ENCODE data around the gene FBF1.

- TF ChIP-seq RFX5 (IDR thresholded peaks at IDR 0.05; ENCODE audit: low read depth, low read length) = no peak
- TF ChIP-seq NR2C1 (IDR thresholded peaks at IDR 0.05) = no peak
- TF ChIP-seq NR2C1 (tag; IDR thresholded peaks at IDR 0.05) = no peak
- no peak for TF ChIP-seq SAFB2 (IDR thresholded peaks at IDR 0.05; ENCODE audit: borderline replicate concordance, low read depth, low read length, severe bottlenecking)
- TF ChIP-seq CTCF (IDR thresholded peaks at IDR 0.05 in 2 of 3, conservative IDR thresholded peaks at IDR 0.05 in 1 of 3; ENCODE audit: insufficient read depth in 2 of 3, low read depth in 1 of 3, low read length in 3 of 3) = no peak
- no peak for TF ChIP-seq FOXJ3 (CRISPR knock-in tag; IDR thresholded peaks at IDR 0.05)
- no peak for TF ChIP-seq ARID3B (CRISPR knock-in tag; IDR thresholded peaks at IDR 0.05; ENCODE audit: borderline replicate concordance)
- TF ChIP-seq MYBL2 (IDR thresholded peaks at IDR 0.05; ENCODE audit: low read depth) = no peak
- no peak for TF ChIP-seq MYBL2 (CRISPR knock-in tag; IDR thresholded peaks at IDR 0.05; ENCODE audit: borderline replicate concordance)
- no peak for TF ChIP-seq ZSCAN29 (IDR thresholded peaks at IDR 0.05)
- no peak for TF ChIP-seq JUNB (CRISPR knock-in tag; conservative IDR thresholded peaks at IDR 0.05)
- no peak for TF ChIP-seq EP300 (IDR thresholded peaks at IDR 0.05; ENCODE audit: low read length)
- no peak for TF ChIP-seq NR2C2 (CRISPR knock-in tag; IDR thresholded peaks at IDR 0.05)
- TF ChIP-seq NR2C2 (tag; IDR thresholded peaks at IDR 0.05) = no peak
- no peak for TF ChIP-seq USF2 (CRISPR knock-in tag; IDR thresholded peaks at IDR 0.05)
These were observed 60.6 kb downstream of the FBF1 start for GRCh38 chr17:75880266-75880665.
